ENCODE data around the gene DNAJB14. TPM values are rescaled to one million over a fixed set of nuclear protein-coding genes. Genes with fewer than 3 reads are reported as not detected.

Gene DNAJB14
- total RNA-seq, 1 experiment from 2014 or later = 52.5 TPM

DNA sequence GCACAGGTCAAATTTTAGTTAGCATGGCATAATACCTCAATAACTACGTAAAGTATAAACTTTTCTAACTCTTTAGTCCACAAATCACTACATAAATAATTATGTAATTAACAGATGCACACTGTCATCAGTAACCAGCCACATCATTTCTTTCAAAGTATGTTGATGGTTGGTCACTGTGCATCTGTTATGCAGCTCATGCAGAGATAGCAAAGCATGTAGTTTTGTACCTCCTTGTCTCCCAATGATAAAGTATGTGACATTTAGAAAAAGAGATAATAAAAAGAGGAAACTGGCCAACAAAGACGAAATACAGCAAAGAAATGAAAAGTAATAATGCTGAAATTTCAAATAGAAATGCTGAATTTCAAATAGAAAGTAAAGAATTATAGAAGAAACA lies 55.1 kb downstream of the DNAJB14 start:
- H3K27me3 ChIP-seq (ENCODE audit: insufficient read depth, low read length) = no peaks in the 10 kb centered on the region
- H3K4me3 ChIP-seq (replicated peaks in 1 of 2; ENCODE audit: low read depth in 1 of 2, low read length in 2 of 2) = no peak overlapping the region
- peaks cover 33% of the 10 kb centered on the region for H3K79me2 ChIP-seq (ENCODE audit: insufficient read depth, low read length)
- H4K20me1 ChIP-seq (ENCODE audit: insufficient read depth) = no peaks in the 10 kb centered on the region
- H3K9me3 ChIP-seq (ENCODE audit: control insufficient read depth in 1 of 2, insufficient read depth in 1 of 2, low read depth in 1 of 2, low read length in 2 of 2) = no peaks in the 10 kb centered on the region
- BruUV-seq (replicated peaks) = no TSS peak
- POLR2A ChIA-PET = no interaction called here
- no peak overlapping the region for H3K4me2 ChIP-seq (ENCODE audit: low read length)
- CTCF ChIA-PET = no interaction called here
- intact Hi-C loops (cut with micrococcal nuclease) = loop anchor here (5.0 kb wide), 1 partner anchor 56 kb away; the partner anchor contains the start of gene DNAJB14
- no peak for ATAC-seq
- no peak overlapping the region for H3K27ac ChIP-seq (ENCODE audit: low read depth, low read length)
- no peak overlapping the region for H3K9ac ChIP-seq (ENCODE audit: low read length)
- peaks cover 4 to 18% of the 10 kb centered on the region in 2 experiments; a peak in 3 of 4 replicates for H3K4me1 ChIP-seq (ENCODE audit: control insufficient read depth in 1 of 2, insufficient read depth in 2 of 2, low read length in 2 of 2)
- no peak for DNase-seq (ENCODE audit: low read depth, low spot score)
- RAD21 ChIA-PET (ENCODE audit: low non-redundant PET in 1 of 2, low total read pairs in 2 of 2, uncharacterized antibody in 2 of 2, unreplicated experiment in 2 of 2) = no interaction called here
- no peaks in the 10 kb centered on the region for H3K9me2 ChIP-seq (ENCODE audit: insufficient read depth)
- TF ChIP-seq ZFX (IDR thresholded peaks at IDR 0.05) (no peak), EGR1 (IDR thresholded peaks at IDR 0.05; ENCODE audit: low read depth) (no peak), YY1 (IDR thresholded peaks at IDR 0.05; ENCODE audit: extremely low read depth, insufficient replicate concordance, low read depth, low read length) (no peak), CEBPB (IDR thresholded peaks at IDR 0.05; ENCODE audit: low read depth) (no peak), SIN3A (IDR thresholded peaks at IDR 0.05; ENCODE audit: low read depth) (no peak)
- TF ChIP-seq, protein P1, sequence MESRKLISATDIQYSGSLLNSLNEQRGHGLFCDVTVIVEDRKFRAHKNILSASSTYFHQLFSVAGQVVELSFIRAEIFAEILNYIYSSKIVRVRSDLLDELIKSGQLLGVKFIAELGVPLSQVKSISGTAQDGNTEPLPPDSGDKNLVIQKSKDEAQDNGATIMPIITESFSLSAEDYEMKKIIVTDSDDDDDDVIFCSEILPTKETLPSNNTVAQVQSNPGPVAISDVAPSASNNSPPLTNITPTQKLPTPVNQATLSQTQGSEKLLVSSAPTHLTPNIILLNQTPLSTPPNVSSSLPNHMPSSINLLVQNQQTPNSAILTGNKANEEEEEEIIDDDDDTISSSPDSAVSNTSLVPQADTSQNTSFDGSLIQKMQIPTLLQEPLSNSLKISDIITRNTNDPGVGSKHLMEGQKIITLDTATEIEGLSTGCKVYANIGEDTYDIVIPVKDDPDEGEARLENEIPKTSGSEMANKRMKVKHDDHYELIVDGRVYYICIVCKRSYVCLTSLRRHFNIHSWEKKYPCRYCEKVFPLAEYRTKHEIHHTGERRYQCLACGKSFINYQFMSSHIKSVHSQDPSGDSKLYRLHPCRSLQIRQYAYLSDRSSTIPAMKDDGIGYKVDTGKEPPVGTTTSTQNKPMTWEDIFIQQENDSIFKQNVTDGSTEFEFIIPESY (IDR thresholded peaks at IDR 0.05; ENCODE audit: extremely low read depth, insufficient replicate concordance, low read length) = no peak
- TF ChIP-seq, protein P2, sequence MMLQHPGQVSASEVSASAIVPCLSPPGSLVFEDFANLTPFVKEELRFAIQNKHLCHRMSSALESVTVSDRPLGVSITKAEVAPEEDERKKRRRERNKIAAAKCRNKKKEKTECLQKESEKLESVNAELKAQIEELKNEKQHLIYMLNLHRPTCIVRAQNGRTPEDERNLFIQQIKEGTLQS (IDR thresholded peaks at IDR 0.05) = no peak
- no peak overlapping the region for H2AFZ ChIP-seq (ENCODE audit: low read depth, low read length, poor library complexity, severe bottlenecking)
- no peaks in the 10 kb centered on the region for H3K36me3 ChIP-seq (ENCODE audit: control insufficient read depth in 1 of 2, insufficient read depth in 2 of 2, low read length in 2 of 2)

DNA sequence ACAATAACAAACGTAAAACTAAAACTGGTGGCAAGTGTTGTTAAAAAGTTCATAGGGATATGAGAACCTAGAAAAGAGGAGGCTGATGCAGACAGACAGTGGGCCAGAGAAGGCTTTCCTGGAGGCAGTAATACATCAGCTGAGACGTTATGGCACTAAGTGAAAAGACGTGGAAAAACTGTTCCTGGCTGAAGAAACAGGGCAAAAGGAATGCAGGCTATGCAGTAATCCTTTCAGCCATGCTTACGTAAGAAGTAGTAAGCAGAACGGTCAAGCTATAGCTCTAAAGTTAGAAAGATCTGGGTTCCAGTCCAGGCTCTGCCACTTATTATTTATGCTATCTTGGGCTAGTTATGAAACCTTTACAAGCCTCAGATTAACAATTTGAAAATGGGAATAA lies 58.6 kb downstream of the DNAJB14 start:
- ATAC-seq (no peak), DNase-seq (ENCODE audit: low read depth, low spot score) (no peak)
- Histone ChIP-seq H3K27ac (ENCODE audit: low read depth, low read length) (no peak overlapping the region), H2AFZ (ENCODE audit: low read depth, low read length, poor library complexity, severe bottlenecking) (no peak overlapping the region), H3K9me2 (ENCODE audit: insufficient read depth) (no peaks in the 10 kb centered on the region), H3K9me3 (ENCODE audit: control insufficient read depth in 1 of 2, insufficient read depth in 1 of 2, low read depth in 1 of 2, low read length in 2 of 2) (no peaks in the 10 kb centered on the region), H3K79me2 (ENCODE audit: insufficient read depth, low read length) (peaks cover 19% of the 10 kb centered on the region), H3K4me1 (ENCODE audit: control insufficient read depth in 1 of 2, insufficient read depth in 2 of 2, low read length in 2 of 2) (no peaks in the 10 kb centered on the region; a peak in 1 of 4 replicates), H3K4me2 (ENCODE audit: low read length) (no peak overlapping the region), H4K20me1 (ENCODE audit: insufficient read depth) (no peaks in the 10 kb centered on the region), H3K9ac (ENCODE audit: low read length) (no peak overlapping the region), H3K4me3 (replicated peaks in 1 of 2; ENCODE audit: low read depth in 1 of 2, low read length in 2 of 2) (no peak overlapping the region), H3K27me3 (ENCODE audit: insufficient read depth, low read length) (no peaks in the 10 kb centered on the region), H3K36me3 (ENCODE audit: control insufficient read depth in 1 of 2, insufficient read depth in 2 of 2, low read length in 2 of 2) (no peaks in the 10 kb centered on the region; a peak in 1 of 4 replicates)
- ChIA-PET POLR2A (no interaction called here), CTCF (no interaction called here), RAD21 (ENCODE audit: low non-redundant PET in 1 of 2, low total read pairs in 2 of 2, uncharacterized antibody in 2 of 2, unreplicated experiment in 2 of 2) (no interaction called here)
- intact Hi-C loops (cut with micrococcal nuclease) = loop anchor here (10.0 kb wide), 1 partner anchor 163 kb away; no protein-coding TSS in a partner anchor
- BruUV-seq (replicated peaks) = no TSS peak
- TF ChIP-seq SRF (IDR thresholded peaks at IDR 0.05; ENCODE audit: low read depth) = no peak
- TF ChIP-seq ZFX (IDR thresholded peaks at IDR 0.05) = no peak
- TF ChIP-seq, protein P3, sequence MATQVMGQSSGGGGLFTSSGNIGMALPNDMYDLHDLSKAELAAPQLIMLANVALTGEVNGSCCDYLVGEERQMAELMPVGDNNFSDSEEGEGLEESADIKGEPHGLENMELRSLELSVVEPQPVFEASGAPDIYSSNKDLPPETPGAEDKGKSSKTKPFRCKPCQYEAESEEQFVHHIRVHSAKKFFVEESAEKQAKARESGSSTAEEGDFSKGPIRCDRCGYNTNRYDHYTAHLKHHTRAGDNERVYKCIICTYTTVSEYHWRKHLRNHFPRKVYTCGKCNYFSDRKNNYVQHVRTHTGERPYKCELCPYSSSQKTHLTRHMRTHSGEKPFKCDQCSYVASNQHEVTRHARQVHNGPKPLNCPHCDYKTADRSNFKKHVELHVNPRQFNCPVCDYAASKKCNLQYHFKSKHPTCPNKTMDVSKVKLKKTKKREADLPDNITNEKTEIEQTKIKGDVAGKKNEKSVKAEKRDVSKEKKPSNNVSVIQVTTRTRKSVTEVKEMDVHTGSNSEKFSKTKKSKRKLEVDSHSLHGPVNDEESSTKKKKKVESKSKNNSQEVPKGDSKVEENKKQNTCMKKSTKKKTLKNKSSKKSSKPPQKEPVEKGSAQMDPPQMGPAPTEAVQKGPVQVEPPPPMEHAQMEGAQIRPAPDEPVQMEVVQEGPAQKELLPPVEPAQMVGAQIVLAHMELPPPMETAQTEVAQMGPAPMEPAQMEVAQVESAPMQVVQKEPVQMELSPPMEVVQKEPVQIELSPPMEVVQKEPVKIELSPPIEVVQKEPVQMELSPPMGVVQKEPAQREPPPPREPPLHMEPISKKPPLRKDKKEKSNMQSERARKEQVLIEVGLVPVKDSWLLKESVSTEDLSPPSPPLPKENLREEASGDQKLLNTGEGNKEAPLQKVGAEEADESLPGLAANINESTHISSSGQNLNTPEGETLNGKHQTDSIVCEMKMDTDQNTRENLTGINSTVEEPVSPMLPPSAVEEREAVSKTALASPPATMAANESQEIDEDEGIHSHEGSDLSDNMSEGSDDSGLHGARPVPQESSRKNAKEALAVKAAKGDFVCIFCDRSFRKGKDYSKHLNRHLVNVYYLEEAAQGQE (IDR thresholded peaks at IDR 0.05; ENCODE audit: low read depth) = no peak
- TF ChIP-seq, protein P4, sequence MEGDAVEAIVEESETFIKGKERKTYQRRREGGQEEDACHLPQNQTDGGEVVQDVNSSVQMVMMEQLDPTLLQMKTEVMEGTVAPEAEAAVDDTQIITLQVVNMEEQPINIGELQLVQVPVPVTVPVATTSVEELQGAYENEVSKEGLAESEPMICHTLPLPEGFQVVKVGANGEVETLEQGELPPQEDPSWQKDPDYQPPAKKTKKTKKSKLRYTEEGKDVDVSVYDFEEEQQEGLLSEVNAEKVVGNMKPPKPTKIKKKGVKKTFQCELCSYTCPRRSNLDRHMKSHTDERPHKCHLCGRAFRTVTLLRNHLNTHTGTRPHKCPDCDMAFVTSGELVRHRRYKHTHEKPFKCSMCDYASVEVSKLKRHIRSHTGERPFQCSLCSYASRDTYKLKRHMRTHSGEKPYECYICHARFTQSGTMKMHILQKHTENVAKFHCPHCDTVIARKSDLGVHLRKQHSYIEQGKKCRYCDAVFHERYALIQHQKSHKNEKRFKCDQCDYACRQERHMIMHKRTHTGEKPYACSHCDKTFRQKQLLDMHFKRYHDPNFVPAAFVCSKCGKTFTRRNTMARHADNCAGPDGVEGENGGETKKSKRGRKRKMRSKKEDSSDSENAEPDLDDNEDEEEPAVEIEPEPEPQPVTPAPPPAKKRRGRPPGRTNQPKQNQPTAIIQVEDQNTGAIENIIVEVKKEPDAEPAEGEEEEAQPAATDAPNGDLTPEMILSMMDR (IDR thresholded peaks at IDR 0.05 in 2 of 3, conservative IDR thresholded peaks at IDR 0.05 in 1 of 3; ENCODE audit: borderline replicate concordance in 1 of 3, insufficient read depth in 1 of 3, low read depth in 2 of 3, low read length in 2 of 3) = no peak
- TF ChIP-seq CBX3 (IDR thresholded peaks at IDR 0.05; ENCODE audit: low read depth) = no peak
- no peak for TF ChIP-seq SIN3A (IDR thresholded peaks at IDR 0.05; ENCODE audit: low read depth)
- no peak for TF ChIP-seq TCF7L2 (IDR thresholded peaks at IDR 0.05; ENCODE audit: borderline replicate concordance, extremely low read depth, insufficient read depth, insufficient read length)
- no peak for TF ChIP-seq SP1 (IDR thresholded peaks at IDR 0.05; ENCODE audit: low read depth)

Measured in HCT116 (cell line).